Heart left ventricle (tissue), 13 donors: Measurements from ENCODE around the gene PLEKHA7.

Experiments
- CTCF ChIP-seq, 12 donors: fragments of 200-600 bp; sonication (generic) in 4 of 12; IDR thresholded peaks; one replicate each; pipeline versions ENCODE4 v1.5.0 to v1.8.0; 2018 to 2022; ENCODE audit warnings: antibody characterized with exemption in 12 of 12, mild to moderate bottlenecking in 5 of 12
- POLR2A ChIP-seq, 2 donors: fragments of 450-650 bp; IDR thresholded peaks; one replicate each; pipeline ENCODE4 v1.6.1; 2017; ENCODE audit warnings: antibody characterized with exemption in 2 of 2, mild to moderate bottlenecking in 2 of 2, moderate library complexity in 2 of 2
- donor health status: ischemic (EF 13 %, LVEDD 7.1; RV severe dilation, severe dysfunction).
- donor health status: DM: no; HTN: yes; CAD: no.
- donor health status: DM: no; HTN: no; CAD: no.
- donor health status: ischemic (EF 25% LVEDD 6.9; RV normal size, moderate dysfunction).
- donor health status: ischemic (EF 25% LVEDD 5.7; RV mildly dilated, moderate dysfunction).
- donor health status: ischemic (EF 35%, LVEDD 5.7; RV mildly dilated, moderate dysfunction).
- donor health status: nonischemic (EF 11% LVEDD 7.7; RV severe dilation, severe dysfunction).
- donor health status: DM: yes; HTN: yes; CAD: no.
- donor health status: PGD.
- donor health status: ischemic (EF 29% LVEDD 5.4; RV normal size, mild dysfunction).
- donor health status: nonischemic (EF 23%, LVEDD 6.1; RV moderate dilation, normal function).

- TF ChIP-seq CTCF (IDR thresholded peaks at IDR 0.05) (no peak), POLR2A (IDR thresholded peaks at IDR 0.05) (no peak)
Measured at GRCh38 chr11:16817351-16817750, 196.9 kb downstream of the PLEKHA7 start.
